ENCODE results near the gene OAT. TPM values are rescaled to one million over a fixed set of nuclear protein-coding genes. Genes with fewer than 3 reads are reported as not detected.

The OAT gene
- total and polyA plus RNA-seq, 2 donors (not counting 3 experiments of a cell fraction or from before 2014, with no cell fraction given), result 69.9 to 90.8 TPM

DNA sequence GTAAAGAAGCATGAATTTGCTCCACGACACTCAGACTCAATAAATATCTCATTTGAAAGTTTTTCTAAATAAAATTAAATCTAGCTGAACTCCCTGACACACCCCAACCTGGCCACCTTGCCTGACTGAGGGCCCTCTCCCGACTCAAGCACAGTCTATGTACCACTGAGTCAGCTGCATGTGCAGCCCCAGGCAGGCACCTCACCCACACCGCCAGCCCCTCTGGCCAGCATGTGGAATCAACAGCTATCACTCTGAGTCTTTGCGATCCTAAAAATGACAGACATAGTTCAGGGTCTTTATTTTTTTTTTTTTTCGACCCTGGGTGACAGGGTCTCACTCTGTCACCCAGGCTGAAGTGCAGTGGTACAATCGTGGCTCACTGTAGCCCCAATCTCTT is 35.2 kb downstream of the OAT start:
- Histone ChIP-seq H4K20me1 (replicated peaks; ENCODE audit: control insufficient read depth, extremely low read depth, insufficient read depth, low read length) (no peaks in the 10 kb centered on the region), H3K9me1 (replicated peaks; ENCODE audit: control insufficient read depth, extremely low read depth, insufficient read depth, low read length) (no peaks in the 10 kb centered on the region), H3K4me1 (ENCODE audit: control insufficient read depth, extremely low read depth, insufficient read depth, low read length) (no peaks in the 10 kb centered on the region), H2AFZ (ENCODE audit: low read depth, low read length) (no peak overlapping the region), H3K4me3 (replicated peaks in 1 of 3; ENCODE audit: insufficient read depth in 1 of 3, low read depth in 1 of 3, low read length in 3 of 3) (no peak overlapping the region), H3K9ac (replicated peaks; ENCODE audit: extremely low read depth, insufficient read depth, low read length) (no peak overlapping the region), H3K27me3 (ENCODE audit: control insufficient read depth in 2 of 2, insufficient read depth in 2 of 2, low read length in 2 of 2) (peaks cover 0 to 3% of the 10 kb centered on the region in 2 experiments), H3K36me3 (ENCODE audit: control insufficient read depth in 2 of 2, extremely low read depth in 1 of 2, insufficient read depth in 2 of 2, low read length in 2 of 2) (no peaks in the 10 kb centered on the region), H3K4me2 (ENCODE audit: insufficient read depth, low read length) (no peak overlapping the region), H3K27ac (ENCODE audit: insufficient read depth, low read depth, low read length) (no peak overlapping the region), H3K79me2 (ENCODE audit: control insufficient read depth, insufficient read depth, low read length) (no peaks in the 10 kb centered on the region), H3K9me3 (replicated peaks; ENCODE audit: control insufficient read depth, insufficient read depth, low read length) (no peaks in the 10 kb centered on the region)
- dilution Hi-C loops (cut with MboI; ENCODE audit: extremely low pct_ligation_motif_present, low sequenced_read_pairs) (no loop called here), intact Hi-C loops (cut with micrococcal nuclease) (no loop called here)
- no TSS peak for BruUV-seq (replicated peaks)
- DNase-seq (ENCODE audit: low read depth, low spot score) (no peak), FAIRE-seq (no peak)
- CTCF ChIA-PET, result interaction anchor here (1.0 to 17.2 kb wide), 2 partner anchors 9 to 388 kb away, joined by 3 to 691 read pairs; no protein-coding TSS in a partner anchor
- POLR2A ChIA-PET, result no interaction called here
- TF ChIP-seq MYC (IDR thresholded peaks at IDR 0.05; ENCODE audit: low read depth, low read length), result no peak
- no peak for TF ChIP-seq GATA2 (IDR thresholded peaks at IDR 0.05; ENCODE audit: insufficient read depth, insufficient read length, low read depth, low read length)
- TF ChIP-seq POLR2AphosphoS5 (IDR thresholded peaks at IDR 0.05; ENCODE audit: insufficient read depth, low read depth, low read length), result no peak
- TF ChIP-seq JUN (IDR thresholded peaks at IDR 0.05; ENCODE audit: borderline replicate concordance, insufficient read depth, insufficient read length, low read depth), result no peak
- TF ChIP-seq EZH2 (IDR thresholded peaks at IDR 0.05; ENCODE audit: borderline replicate concordance, low read depth, low read length, severe bottlenecking), result no peak
- no peak for TF ChIP-seq CTCF (IDR thresholded peaks at IDR 0.05; ENCODE audit: extremely low read depth in 1 of 2, insufficient read depth in 1 of 2, low read depth in 1 of 2, low read length in 2 of 2)
